Body of pancreas (tissue), 4 donors: ENCODE data around the gene CDH12.

Source experiments
- POLR2A ChIP-seq, 3 donors: fragments of 450-650 bp; IDR thresholded peaks; one replicate each; pipeline ENCODE4 v1.6.1; 2016; ENCODE audit warnings: antibody characterized with exemption in 3 of 3, mild to moderate bottlenecking in 2 of 3
- TF ChIP-seq, protein P1 (sequence below), 7 experiments: fragments of 450-650 bp in 4 of 7; fragments of 200-600 bp in 3 of 7; sonication (generic) in 3 of 7; IDR thresholded peaks; one replicate each; pipeline ENCODE4 v1.5.1; 2016 to 2019; ENCODE audit warnings: antibody characterized with exemption in 7 of 7

DNA sequence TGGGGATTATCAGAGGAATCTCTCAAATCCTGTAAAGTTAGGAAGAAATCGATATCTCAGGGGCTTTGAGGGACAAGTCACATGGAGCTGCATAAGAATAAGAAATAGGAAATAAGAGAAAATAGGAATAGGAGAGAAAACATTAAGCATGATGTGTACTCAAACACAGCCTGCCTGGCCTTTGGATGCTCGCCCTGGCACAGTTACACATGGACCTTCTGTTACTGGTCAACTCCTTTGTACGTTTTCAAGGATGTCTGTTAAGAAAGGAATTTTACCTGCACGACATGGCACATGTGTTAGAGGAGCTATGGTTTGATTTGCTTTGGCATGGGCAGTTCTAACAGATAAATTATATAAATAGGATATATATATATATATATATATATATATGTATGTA, 321.2 kb downstream of the CDH12 start:
- TF ChIP-seq, protein P1, sequence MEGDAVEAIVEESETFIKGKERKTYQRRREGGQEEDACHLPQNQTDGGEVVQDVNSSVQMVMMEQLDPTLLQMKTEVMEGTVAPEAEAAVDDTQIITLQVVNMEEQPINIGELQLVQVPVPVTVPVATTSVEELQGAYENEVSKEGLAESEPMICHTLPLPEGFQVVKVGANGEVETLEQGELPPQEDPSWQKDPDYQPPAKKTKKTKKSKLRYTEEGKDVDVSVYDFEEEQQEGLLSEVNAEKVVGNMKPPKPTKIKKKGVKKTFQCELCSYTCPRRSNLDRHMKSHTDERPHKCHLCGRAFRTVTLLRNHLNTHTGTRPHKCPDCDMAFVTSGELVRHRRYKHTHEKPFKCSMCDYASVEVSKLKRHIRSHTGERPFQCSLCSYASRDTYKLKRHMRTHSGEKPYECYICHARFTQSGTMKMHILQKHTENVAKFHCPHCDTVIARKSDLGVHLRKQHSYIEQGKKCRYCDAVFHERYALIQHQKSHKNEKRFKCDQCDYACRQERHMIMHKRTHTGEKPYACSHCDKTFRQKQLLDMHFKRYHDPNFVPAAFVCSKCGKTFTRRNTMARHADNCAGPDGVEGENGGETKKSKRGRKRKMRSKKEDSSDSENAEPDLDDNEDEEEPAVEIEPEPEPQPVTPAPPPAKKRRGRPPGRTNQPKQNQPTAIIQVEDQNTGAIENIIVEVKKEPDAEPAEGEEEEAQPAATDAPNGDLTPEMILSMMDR (IDR thresholded peaks at IDR 0.05): no peak
- TF ChIP-seq POLR2A (IDR thresholded peaks at IDR 0.05): no peak
